Central memory CD4-positive, alpha-beta T cell (primary cell): ENCODE results near the gene PI4KA.
"Not testable (repeated sequence)": the region's sequence is repeated elsewhere in the genome, so short reads cannot be mapped to it uniquely, and the experiment has no call there.

Experiments used
- DNase-seq: peaks from one replicate; pipeline ENCODE4 v3.0.0; 2022
- total RNA-seq, 3 experiments: gene quantifications; one replicate each; lab custom pipeline; 2026; lab: John Stamatoyannopoulos, UW

The PI4KA gene
- total RNA-seq: 96.7 to 268 (median 161) reads per million in 3 experiments

- DNase-seq: peak; percentile 98
Measured at GRCh38 chr22:20858615-20859416, at the start of gene PI4KA, which contains the start of gene SNAP29. Gene PI4KA, minus strand, starts transcription at chr22:20858811. Its CDS starts 86 bp downstream, at chr22:20858725. Gene SNAP29, plus strand, starts transcription at chr22:20859007. Its CDS starts 104 bp downstream, at chr22:20859111.

DNA sequence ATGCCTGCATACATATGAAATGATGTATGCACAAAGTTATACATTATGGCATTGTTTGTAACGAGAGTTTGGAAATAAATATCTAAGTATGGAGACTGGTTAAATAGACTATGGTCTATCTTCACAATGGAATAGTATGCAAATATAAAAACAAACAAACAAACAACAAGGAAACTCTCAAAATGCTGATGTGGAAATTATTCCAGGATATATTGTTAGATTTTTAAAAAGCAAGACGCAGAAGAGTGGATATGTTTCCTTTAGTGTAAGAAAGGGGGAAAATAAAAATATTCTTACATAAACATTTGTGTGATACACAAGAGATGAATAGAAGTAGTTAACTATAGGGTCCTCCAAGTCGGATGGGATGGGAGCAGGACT is 47.8 kb upstream of the PI4KA start:
- no peak for DNase-seq

- DNase-seq: no peak
Measured at GRCh38 chr22:20905415-20906386, 47.1 kb upstream of the PI4KA start.

GRCh38 chr22:20904980-20905355 is 46.4 kb upstream of the PI4KA start:
- no peak for DNase-seq

- no peak for DNase-seq
Measured at GRCh38 chr22:20904008-20904979, 45.7 kb upstream of the PI4KA start.

DNA sequence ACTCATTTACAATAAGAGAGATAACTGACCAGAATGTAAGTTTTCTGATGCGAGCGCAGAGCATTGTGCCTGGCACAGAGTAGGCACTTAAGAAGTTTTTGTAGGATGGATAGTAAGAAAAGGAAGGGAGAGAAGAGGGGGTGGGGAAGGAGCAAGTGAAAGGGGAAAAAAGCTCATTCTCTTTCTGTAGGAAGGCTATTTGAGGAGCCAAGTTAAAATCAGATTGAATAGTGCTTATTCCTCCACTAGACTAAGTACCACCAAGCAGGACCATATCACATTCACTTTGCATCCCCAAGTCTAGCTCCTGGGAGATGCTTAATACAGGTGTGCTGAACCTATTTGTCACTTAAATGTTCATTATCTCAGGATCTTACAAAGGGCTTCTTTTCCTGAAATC is 44.5 kb upstream of the PI4KA start:
- no peak for DNase-seq

DNA sequence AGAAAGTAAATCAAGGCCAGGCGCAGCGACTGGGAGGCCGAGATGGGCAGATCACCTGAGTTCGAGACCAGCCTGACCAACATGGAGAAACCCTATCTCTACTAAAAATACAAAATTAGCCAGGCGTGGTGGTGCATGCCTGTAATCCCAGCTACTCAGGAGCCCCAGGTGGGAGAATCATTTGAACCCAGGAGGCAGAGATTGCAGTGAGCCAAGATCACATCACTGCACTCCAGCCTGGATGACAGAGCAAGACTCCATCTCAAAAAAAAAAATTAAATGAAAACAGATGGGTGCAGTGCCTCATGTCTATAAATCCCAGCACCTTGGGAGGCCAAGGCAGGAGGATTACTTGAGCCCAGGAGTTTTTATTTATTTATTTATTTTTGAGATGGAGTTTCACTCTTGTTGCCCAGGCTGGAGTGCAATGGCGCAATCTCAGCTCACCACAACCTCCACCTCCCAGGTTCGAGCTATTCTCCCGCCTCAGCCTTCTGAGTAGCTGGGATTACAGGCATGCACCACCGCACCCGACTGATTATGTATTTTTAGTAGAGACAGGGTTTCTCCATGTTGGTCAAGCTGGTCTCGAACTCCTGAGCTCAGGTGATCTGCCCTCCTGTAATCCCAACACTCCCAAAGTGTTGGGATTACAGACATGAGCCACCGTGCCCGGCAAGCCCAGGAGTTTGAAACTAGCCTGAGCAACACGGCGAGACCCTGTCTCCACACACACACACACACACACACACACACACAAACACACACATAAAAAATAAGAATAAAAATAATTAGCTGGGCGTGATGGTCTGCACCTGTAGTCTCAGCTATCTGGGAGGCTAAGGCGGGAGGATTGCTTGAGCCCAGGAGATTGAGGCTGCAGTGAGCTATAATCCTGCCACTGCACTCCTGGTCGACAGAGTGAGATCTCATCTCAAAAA is 42.8 kb upstream of the PI4KA start:
- not testable (repeated sequence) for DNase-seq

- DNase-seq: no peak
Measured at GRCh38 chr22:20899827-20900423, 41.3 kb upstream of the PI4KA start.

- not testable (repeated sequence) for DNase-seq
Measured at GRCh38 chr22:20897737-20898136, 39.1 kb upstream of the PI4KA start.

DNA sequence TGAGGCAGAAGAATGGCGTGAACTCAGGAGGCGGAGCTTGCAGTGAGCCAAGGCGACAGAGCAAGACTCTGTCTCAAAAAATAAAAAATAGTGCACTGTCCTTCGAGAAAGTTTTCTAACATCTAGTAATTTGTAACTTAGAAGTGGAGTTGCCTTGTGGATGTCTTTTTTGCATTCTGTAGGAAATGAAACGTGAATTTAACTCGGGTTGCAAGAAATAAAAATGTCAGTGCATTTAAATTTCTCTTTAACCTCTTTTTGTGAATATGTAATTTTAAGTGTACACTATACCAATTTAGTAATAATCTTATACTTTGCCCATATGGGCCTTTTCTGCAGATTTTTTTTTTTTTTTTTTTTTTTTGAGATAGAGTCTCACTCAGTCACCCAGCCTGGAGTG is 32.4 kb upstream of the PI4KA start:
- DNase-seq: no peak

GRCh38 chr22:20889904-20890540 is 31.4 kb upstream of the PI4KA start:
- no peak for DNase-seq

GRCh38 chr22:20889025-20889704 is 30.6 kb upstream of the PI4KA start:
- DNase-seq: no peak

GRCh38 chr22:20887375-20887774 is 28.8 kb upstream of the PI4KA start:
- DNase-seq: no peak

DNA sequence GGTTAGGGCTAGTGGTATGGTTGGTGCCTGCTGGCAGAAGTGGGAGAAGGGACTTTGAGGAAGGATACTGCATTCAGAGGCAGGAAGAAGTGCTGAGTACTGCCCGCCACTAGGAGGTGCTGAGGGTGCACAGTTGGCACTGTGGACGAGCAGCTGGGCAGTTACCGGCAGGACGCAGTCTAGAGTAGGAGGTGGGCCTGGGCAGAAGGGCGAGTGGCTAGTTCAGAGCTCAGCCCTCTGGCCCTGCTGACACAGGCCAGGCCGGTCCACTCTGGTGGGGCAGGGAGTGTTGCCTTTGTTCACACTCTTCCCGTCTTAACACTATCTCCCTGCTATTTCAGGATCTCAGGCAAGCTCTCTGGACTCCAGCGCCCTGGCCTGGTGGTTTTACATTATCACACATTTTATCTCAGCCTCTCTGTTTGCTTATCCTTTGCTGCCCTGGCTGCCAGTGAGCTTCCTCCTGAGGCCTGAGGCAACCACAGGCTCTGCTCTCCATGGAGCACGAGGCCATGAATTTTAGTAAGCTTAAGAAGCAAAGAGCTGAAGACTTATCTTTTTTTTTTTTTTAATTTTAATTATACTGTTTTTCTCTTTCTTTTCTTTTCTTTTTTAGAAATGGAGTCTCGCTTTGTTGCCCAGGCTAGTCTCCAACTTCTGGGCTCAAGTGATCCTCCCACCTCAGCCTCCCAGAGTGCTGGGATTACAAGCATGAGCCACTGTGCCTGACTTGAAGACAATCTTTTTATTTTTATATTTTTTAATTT is 27.1 kb upstream of the PI4KA start:
- no peak for DNase-seq

DNA sequence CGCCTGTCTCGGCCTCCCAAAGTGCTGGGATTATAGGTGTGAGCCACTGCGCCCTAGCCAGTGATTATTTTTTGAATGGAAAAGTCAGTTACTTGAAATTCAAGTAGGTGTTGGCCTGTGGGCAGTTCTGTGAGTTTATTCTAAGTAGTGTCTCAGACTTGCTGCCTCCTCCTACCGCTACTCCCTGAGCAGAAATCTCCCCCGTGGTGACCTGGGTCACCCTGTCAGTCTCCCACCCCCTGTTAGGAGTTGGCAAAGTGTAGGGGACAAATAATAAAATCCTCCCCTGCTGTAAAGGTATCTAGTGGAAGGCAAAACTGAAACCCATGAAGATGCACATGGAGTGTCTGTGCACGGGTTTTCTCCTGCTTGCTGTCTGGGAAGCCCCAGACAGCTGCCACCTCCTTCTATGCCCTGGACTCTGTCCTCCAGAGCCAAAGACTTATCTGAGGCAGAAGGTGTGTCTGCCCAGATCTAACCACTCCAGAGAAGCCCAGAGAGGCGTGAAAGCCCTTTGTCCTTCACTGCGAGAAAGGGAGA is 26.5 kb upstream of the PI4KA start:
- no peak for DNase-seq

DNA sequence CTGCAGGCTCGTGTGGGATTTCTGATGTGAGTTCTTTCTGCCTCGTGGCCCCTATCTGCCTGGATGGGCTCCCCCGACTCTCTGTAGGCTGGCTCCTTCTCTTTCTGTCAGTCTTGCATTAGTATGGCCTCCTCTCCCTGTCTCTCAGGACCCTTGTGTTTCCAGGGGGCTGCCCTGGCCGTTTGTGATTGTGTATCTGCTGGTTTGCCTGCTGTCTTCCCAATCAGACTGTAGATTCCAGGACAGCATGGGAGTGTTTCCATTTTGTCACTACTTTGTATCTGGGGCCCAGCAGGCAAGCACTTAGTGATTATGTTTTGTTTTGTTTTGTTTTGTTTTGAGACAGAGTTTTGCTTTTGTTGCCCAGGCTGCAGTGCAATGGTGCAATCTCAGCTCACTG is 25.8 kb upstream of the PI4KA start:
- no peak for DNase-seq

GRCh38 chr22:20882855-20883254 is 24.2 kb upstream of the PI4KA start:
- DNase-seq: no peak
